ENCODE measurements around the gene SOSTDC1. TPM values are rescaled to one million over a fixed set of nuclear protein-coding genes. Genes with fewer than 3 reads are reported as not detected.
"Not testable (repeated sequence)": the region's sequence is repeated elsewhere in the genome, so short reads cannot be mapped to it uniquely, and the experiment has no call there.

The SOSTDC1 gene, protein sequence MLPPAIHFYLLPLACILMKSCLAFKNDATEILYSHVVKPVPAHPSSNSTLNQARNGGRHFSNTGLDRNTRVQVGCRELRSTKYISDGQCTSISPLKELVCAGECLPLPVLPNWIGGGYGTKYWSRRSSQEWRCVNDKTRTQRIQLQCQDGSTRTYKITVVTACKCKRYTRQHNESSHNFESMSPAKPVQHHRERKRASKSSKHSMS
- 1.4 TPM for total RNA-seq
- long read RNA-seq = 0 reads

GRCh38 chr7:16465469-16466361 is at the start of gene SOSTDC1:
SOSTDC1 (minus strand) TSS chr7:16465738; CDS start chr7:16465668, 70 bp downstream.
- DNase-seq (no peak), ATAC-seq (no peak)
- intact Hi-C loops (cut with micrococcal nuclease) = no loop called here

- no peak for DNase-seq
- no peak for ATAC-seq
- intact Hi-C loops (cut with micrococcal nuclease) = no loop called here
Observed at GRCh38 chr7:16514729-16515128, 49.2 kb upstream of the SOSTDC1 start.

DNA sequence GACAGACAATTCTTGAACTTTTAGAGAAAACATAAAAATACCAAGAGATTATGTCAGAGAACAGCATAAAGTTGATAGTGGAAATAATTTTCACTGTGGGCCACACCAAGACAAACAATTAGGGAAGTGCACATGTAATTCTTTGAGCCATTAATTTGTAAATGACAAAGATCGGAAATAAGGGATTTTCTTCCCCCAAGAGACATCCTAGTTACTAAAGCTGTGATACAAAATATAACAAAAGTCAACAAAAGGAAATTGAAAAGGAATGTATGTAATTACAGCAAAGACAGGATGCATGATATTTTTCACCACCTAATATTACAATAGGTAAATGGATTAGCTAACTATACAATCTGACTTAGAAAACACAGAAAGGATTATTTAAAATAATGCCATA is 48.7 kb upstream of the SOSTDC1 start:
- ATAC-seq (no peak), DNase-seq (no peak)
- intact Hi-C loops (cut with micrococcal nuclease) = no loop called here

- ATAC-seq = no peak
- no peak for DNase-seq
- intact Hi-C loops (cut with micrococcal nuclease) = no loop called here
Observed at GRCh38 chr7:16512097-16512496, 46.6 kb upstream of the SOSTDC1 start.

DNA sequence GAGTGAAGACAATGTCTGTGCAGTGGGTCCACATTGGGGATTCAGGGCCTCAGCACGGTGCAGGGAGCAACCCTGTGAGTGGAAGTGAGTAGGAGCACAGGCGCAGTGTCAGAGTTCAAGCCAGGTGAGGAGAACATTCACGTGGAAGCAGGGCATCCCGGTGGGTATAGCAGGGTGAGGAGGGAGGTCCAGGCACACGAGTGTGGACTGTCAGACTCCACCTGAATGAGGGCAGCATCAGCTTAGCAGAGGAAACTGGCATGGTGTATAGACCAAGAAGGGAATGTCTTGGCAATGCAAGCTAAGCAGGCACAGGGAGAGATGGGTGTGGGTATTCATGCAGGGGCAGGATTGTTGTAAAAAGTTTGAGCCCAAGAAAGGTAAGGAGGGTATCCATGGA is 45.8 kb upstream of the SOSTDC1 start:
- intact Hi-C loops (cut with micrococcal nuclease) = no loop called here
- no peak for ATAC-seq
- DNase-seq = no peak

GRCh38 chr7:16509829-16510228 is 44.3 kb upstream of the SOSTDC1 start:
- ATAC-seq (no peak), DNase-seq (no peak)
- intact Hi-C loops (cut with micrococcal nuclease) = no loop called here

DNA sequence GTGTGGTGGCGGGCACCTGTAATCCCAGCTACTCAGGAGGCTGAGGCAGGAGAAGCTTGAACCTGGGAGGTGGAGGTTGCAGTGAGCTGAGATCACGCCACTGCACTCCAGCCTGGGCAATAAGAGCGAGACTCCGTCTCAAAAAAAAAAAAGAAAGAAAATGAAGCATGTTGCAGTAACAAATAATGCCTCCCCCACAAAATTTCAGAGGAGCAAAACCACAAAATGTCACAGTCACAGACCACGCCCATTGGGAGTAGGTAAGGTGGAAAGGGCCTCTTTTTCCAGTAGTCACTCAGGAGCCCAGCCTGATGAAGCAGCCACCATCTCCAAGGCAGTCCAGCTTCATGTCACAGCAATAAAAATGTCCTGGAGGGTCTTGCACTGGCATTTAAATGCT is 40.9 kb upstream of the SOSTDC1 start:
- intact Hi-C loops (cut with micrococcal nuclease); ATAC-seq; DNase-seq: not testable (repeated sequence)

DNA sequence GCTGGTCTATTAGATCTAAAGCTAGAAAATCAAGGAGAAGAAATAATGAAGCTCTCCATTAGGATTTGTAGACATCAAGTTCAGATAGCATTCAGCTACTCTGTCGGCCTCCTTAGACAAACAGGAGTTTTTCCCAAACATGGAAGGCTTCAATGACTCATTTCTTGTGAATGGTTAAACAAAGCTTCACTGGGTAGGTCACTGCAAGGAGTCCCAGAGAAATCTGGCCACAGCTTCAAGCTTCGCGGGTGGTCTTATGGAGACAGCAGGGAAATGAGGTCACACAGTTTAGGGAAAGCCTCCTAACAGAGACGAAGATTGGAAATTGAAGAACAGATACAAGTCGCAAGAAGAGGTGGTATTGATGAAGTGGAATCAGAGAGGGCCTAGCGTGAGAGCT is 38.5 kb upstream of the SOSTDC1 start:
- intact Hi-C loops (cut with micrococcal nuclease) = no loop called here
- ATAC-seq (no peak), DNase-seq (no peak)

- DNase-seq = no peak
- intact Hi-C loops (cut with micrococcal nuclease) = no loop called here
- ATAC-seq = no peak
Observed at GRCh38 chr7:16502303-16502702, 36.8 kb upstream of the SOSTDC1 start.

DNA sequence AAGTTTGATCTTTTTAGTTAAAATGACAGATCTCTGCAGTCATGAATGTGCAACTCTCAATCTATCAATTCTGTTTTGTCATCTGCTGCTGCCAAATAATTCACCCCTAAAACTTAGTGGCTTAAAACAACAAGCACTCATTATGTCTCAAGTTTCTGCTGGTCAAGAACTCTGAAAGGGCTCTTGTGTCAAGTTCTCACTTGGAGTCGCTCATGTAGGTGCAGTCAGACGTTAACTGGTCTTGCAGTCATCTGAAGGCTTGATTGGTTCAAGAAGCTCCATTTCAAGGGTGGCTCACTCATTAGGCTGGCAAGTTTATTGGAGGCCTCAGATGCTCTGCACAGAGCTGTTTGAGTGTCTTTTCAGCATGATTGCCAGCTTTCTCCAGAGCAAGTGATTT is 32.6 kb upstream of the SOSTDC1 start:
- intact Hi-C loops (cut with micrococcal nuclease) = no loop called here
- DNase-seq (no peak), ATAC-seq (no peak)

DNA sequence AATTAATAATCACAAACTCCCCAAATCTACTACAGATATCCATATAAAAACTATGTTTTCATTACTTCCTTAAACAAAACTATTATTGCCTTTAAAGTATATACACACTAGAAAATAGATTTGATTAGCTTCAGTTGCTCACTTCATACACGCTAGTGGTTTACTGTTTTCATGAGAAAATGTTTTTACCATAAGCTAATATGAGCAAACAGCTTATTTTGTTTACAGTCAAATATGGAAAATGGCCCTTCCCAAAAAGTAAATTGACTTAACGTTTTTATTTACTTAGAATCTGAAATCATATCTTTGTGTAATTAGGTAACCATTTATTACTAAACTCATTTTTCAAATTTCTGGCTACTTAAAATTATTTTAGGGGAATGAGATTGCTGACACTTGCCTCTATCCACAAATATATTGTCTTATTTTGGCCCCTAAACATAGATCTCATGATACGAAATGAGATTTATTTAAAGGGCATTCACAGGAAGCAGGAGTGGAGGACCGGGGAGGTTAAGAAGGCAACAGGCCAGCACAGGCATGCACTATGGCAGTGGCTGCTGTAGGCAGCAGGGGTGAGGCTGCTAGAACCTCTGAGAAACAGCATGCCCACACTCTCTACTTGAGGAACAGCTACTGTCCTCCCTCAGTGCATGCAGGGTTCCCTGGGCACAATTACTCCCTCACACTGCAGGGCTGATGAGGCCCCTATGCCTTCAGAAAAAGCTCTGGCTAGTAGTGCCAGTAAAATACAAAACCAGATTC is 29.6 kb upstream of the SOSTDC1 start:
- intact Hi-C loops (cut with micrococcal nuclease) = no loop called here
- ATAC-seq (no peak), DNase-seq (no peak)

GRCh38 chr7:16494551-16494950 is 29.0 kb upstream of the SOSTDC1 start:
- ATAC-seq = no peak
- DNase-seq = no peak
- intact Hi-C loops (cut with micrococcal nuclease) = no loop called here

DNA sequence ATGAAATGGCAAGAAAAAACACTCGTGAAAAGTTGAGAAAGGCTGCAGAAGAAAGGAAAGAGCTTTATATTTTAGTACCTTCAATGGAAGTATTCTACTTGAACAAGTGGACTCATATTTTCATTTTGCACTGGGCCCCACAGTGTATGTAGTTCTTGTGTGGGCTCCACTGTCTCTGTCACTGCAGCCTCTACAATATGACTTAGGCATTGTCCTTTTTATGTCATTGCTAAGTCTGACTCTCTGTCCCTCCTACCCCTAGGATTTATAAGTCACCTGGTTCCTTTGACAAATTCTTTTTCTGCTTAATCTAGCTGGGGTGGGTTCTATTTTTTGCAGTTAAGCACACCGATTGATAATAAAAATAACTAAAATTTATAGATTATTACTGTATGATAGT is 27.7 kb upstream of the SOSTDC1 start:
- intact Hi-C loops (cut with micrococcal nuclease) = no loop called here
- no peak for ATAC-seq
- DNase-seq = no peak

GRCh38 chr7:16492513-16493062 is 27.1 kb upstream of the SOSTDC1 start:
- ATAC-seq = no peak
- intact Hi-C loops (cut with micrococcal nuclease) = no loop called here
- DNase-seq = no peak

DNA sequence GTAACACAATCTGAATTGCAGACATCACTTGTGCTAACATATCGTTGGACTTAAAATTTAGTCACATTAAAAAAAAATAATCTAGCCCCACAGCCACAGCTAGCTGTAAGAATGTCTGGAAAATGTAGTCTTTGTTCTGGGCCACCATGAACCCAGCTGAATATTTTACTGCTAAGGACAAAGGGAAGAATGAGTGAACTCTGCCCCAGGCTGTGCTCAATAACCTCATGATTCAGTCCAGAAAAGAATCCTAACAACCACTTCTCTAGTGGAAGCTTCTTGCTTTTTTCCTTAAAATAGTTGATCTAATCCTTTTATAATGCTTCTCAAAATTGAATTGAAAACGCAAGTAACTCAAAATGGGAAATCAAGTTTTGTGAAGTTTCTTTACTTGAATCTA is 25.6 kb upstream of the SOSTDC1 start:
- ATAC-seq (no peak), DNase-seq (no peak)
- intact Hi-C loops (cut with micrococcal nuclease) = no loop called here

- intact Hi-C loops (cut with micrococcal nuclease) = no loop called here
- ATAC-seq (no peak), DNase-seq (no peak)
Observed at GRCh38 chr7:16484453-16485158, 19.1 kb upstream of the SOSTDC1 start.

DNA sequence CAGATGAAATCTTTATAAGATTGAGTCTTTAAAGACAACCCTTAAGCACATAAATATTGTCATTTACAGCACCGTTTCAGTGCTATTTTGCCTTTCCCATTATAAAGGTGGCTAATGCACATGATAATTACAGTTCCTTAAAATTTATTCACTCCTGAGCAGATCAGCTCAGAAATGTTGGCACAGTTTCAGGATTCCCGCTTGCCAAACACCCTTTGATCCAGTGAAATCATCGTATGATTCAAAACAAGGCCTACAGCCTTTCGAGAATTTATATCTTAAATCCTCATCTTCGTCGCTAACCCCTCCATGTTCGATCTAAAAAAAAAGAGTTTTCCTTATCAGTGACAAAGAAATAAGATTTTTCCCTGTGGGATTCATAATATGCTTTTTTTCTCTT is 14.1 kb upstream of the SOSTDC1 start:
- ATAC-seq (no peak), DNase-seq (no peak)
- intact Hi-C loops (cut with micrococcal nuclease) = no loop called here

GRCh38 chr7:16479161-16479560 is 13.6 kb upstream of the SOSTDC1 start:
- intact Hi-C loops (cut with micrococcal nuclease) = no loop called here
- DNase-seq (no peak), ATAC-seq (no peak)

DNA sequence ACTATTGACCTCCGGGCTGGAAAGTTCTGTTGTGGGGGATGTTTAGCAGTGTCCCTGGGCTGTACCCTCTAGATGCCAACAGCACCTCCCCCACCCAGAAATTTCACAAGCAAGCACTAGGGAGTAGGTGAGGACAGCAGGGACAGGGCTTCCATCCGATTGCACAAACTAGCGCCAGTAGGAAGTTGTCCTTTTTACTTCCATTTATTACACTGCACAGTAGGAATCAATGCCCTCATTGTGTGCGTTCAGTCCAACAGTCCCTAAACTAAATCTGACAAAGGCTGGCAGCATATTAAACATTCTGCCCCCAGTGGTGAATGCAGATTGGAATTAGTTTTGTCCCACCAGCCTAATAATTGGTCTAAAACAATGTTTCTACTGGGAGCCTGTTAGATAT is 6.4 kb upstream of the SOSTDC1 start:
- DNase-seq = no peak
- intact Hi-C loops (cut with micrococcal nuclease) = no loop called here
- ATAC-seq = no peak

Data from left ventricle myocardium superior (tissue), 1 donor.